Natural killer cell treated with Interleukin-12 subunit alpha and Interleukin-12 subunit beta and Interleukin-15 and Interleukin-18, amount 100 ng/mL, for 72 hours (primary cell): ENCODE measurements around the gene SPATA22. TPM values are rescaled to one million over a fixed set of nuclear protein-coding genes. Genes with fewer than 3 reads are reported as not detected.
"Not testable (repeated sequence)": the region's sequence is repeated elsewhere in the genome, so short reads cannot be mapped to it uniquely, and the experiment has no call there.

Experiments
- ATAC-seq, 2 donors: fragments of 150-1000 bp; cut with Tn5 transposase in 1 of 2; sonication (Bioruptor Pico), chemical (Tn5 transposase) in 1 of 2; 2 replicates each; pipeline ENCODE4 v1.10.0; 2021
- DNase-seq: peaks from one replicate; pipeline ENCODE4 v3.0.0; 2022; ENCODE audit warnings: low spot score
- H3K27ac Mint-ChIP-seq, 2 donors: 1 replicate in 1 of 2; 2 replicates in 1 of 2; pipeline ENCODE4 v1.8.0; 2022; ENCODE audit warnings: mixed read lengths in 2 of 2, mild to moderate bottlenecking in 1 of 2, moderate library complexity in 1 of 2
- H3K27me3 Mint-ChIP-seq, 2 donors: 1 replicate in 1 of 2; 2 replicates in 1 of 2; pipeline ENCODE4 v1.8.0; 2022; ENCODE audit warnings: mixed read lengths in 2 of 2
- H3K36me3 Mint-ChIP-seq: one replicate; pipeline ENCODE4 v1.8.0; 2022; ENCODE audit warnings: mixed read lengths
- H3K4me1 Mint-ChIP-seq, 2 donors: 1 replicate in 1 of 2; 2 replicates in 1 of 2; pipeline ENCODE4 v1.8.0; 2022; ENCODE audit warnings: low read depth in 2 of 2, mixed read lengths in 2 of 2, mild to moderate bottlenecking in 1 of 2
- H3K4me3 Mint-ChIP-seq: one replicate; pipeline ENCODE4 v1.8.0; 2022; ENCODE audit warnings: mixed read lengths
- H3K9me3 Mint-ChIP-seq: 2 replicates; pipeline ENCODE4 v1.8.0; 2022; ENCODE audit warnings: mixed read lengths
- total RNA-seq, 2 donors: library from RNA; stranded (reverse); gene quantifications; one replicate each; pipeline ENCODE4 v1.2.3, GENCODE V29; 2022

SPATA22 gene
- total RNA-seq, 2 donors from 2014 or later = not detected

DNA sequence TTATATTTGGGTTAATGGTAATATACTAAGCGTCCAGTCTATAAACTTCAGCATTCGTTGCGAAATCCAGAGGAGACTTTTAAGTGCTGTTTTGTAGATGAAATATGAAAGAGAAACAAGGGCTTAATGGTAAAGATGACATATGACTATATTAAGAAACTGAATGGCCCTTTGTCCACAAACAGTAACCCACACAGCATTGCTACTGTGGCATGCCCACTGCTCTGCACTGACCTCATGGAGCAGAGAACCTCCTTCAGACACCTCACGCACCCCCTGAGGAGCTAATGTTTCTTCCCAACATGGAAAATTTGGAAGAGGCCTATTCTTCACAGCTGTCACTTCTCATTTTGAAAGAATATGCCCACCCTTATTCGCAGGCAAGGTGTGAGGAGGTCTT lies 30.8 kb upstream of the SPATA22 start:
- peaks cover 2 to 7% of the 10 kb centered on the region in 2 donors for H3K27me3 Mint-ChIP-seq
- ATAC-seq (no peak), DNase-seq (no peak)
- no peaks in the 10 kb centered on the region for H3K36me3 Mint-ChIP-seq
- H3K4me1 Mint-ChIP-seq = no peaks in the 10 kb centered on the region
- H3K4me3 Mint-ChIP-seq = no peak overlapping the region
- no peak overlapping the region for H3K27ac Mint-ChIP-seq
- H3K9me3 Mint-ChIP-seq = no peaks in the 10 kb centered on the region

DNA sequence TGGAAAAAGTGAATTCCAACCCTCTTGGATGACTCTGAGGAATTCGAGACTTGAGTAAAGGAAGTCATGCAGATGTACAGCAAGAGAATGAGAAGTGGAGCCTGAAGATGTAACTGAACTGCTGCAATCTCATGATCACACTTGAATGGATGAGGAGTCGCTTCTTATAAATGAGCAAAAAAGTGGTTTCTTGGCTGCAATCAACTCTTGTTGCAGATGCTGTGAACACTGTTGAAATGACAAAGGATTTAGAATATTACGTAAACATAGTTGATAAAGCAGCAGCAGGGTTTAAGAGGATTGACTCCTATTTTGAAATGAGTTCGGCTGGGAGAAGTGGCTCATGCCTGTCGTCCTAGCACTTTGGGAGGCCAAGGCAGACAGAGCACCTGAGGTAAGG lies 29.7 kb upstream of the SPATA22 start:
- ATAC-seq (no peak), DNase-seq (no peak)
- Mint-ChIP-seq H3K4me1 (no peaks in the 10 kb centered on the region), H3K36me3 (no peaks in the 10 kb centered on the region), H3K4me3 (no peak overlapping the region), H3K27me3 (peaks cover 2 to 9% of the 10 kb centered on the region in 2 donors), H3K9me3 (no peaks in the 10 kb centered on the region), H3K27ac (no peak overlapping the region)

DNA sequence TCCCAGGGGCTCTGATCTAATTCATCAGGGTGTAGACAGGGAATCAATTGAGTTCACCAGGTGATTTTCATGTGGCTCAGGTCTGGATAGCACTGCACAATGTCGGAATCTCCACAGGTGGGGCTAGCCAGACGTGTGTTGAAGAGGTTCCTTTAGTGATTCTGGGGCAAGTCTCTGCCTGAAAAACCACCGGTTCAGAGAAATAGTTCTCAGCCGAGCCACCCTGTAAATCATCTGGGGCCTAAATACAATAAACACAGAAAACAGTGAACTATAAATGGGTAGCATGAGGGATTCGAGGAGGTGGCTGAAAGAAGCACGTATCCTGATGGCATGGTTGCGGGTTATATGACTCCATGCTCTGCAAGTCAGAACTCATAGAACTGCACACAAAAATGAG lies 25.5 kb upstream of the SPATA22 start:
- H3K9me3 Mint-ChIP-seq = no peaks in the 10 kb centered on the region

DNA sequence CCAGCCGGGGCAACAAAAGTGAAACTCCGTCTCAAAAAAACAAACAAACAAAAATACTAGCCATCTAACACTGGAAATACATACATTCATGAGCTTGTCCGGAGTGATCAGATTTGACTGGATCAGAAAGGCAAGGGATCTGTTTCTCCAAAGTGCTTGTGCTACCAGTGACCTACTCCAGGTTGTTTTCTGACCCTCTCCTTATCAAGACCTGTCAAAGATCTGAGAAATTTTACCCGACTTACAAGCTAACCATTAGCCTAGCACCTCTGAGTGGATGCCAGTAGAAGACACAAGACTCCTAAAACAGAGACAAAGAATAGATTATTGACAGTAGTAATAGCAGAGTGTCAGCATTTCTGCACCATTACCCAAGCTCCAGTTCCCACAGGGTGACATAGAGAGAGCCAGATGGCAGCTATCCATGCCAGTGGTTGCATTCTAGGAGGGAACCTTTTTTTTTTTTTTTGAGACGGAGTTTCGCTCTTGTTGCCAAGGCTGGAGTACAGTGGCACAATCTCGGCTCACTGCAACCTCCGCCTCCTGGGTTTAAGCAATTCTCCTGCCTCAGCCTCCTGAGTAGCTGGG lies 14.0 kb upstream of the SPATA22 start:
- no peak overlapping the region for H3K27ac Mint-ChIP-seq
- H3K9me3 Mint-ChIP-seq = no peaks in the 10 kb centered on the region
- peaks cover 21 to 58% of the 10 kb centered on the region in 2 donors for H3K27me3 Mint-ChIP-seq
- no peak overlapping the region for H3K4me3 Mint-ChIP-seq
- ATAC-seq (no peak), DNase-seq (no peak)
- H3K4me1 Mint-ChIP-seq = no peaks in the 10 kb centered on the region
- no peaks in the 10 kb centered on the region for H3K36me3 Mint-ChIP-seq

More for the DNA sequence above, 25.5 kb upstream of the SPATA22 start:
- no peaks in the 10 kb centered on the region for H3K4me1 Mint-ChIP-seq
- ATAC-seq = no peak
- H3K27me3 Mint-ChIP-seq = peaks cover 0 to 28% of the 10 kb centered on the region in 2 donors
- no peak overlapping the region for H3K27ac Mint-ChIP-seq
- H3K4me3 Mint-ChIP-seq = no peak overlapping the region
- no peaks in the 10 kb centered on the region for H3K36me3 Mint-ChIP-seq
- DNase-seq = no peak

DNA sequence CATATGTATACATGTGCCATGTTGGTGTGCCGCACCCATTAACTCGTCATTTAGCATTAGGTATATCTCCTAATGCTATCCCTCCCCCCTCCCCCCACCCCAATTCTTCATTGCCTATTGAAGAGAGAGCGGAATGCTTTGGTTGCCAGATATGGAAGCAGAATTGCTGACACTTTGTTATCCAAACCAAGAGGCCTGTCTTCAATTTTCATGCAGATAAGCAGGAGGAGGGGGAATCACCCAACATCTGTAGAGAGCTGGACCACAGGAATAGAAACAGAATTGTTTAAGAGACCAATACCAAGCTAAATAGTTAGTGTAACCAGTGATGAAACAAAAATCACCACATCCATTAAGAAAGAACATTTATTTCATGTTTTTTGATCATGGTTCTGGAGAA lies 11.2 kb upstream of the SPATA22 start:
- no peaks in the 10 kb centered on the region for H3K9me3 Mint-ChIP-seq
- no peak overlapping the region for H3K27ac Mint-ChIP-seq
- H3K4me1 Mint-ChIP-seq = no peaks in the 10 kb centered on the region
- DNase-seq (no peak), ATAC-seq (no peak)
- peaks cover 16 to 47% of the 10 kb centered on the region in 2 donors for H3K27me3 Mint-ChIP-seq
- H3K4me3 Mint-ChIP-seq = no peak overlapping the region
- no peaks in the 10 kb centered on the region for H3K36me3 Mint-ChIP-seq

DNA sequence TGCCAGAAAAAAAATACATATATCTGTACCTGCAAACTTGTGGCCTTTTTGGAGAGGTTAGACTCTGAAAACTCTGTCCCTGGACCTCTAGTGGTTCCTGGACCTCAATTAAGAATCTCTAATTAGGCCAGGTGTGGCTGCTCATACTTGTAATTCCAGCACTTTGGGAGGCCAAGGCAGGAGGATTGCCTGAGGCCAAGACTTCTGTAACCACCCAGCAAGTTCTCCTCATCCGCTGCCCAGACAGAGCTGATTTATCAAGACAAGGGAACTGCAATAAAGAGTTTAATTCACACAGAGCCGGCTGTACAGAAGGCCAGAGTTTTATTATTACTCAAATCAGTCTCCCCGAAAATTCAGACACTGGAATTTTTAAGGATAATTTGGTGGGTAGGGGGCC lies 8.4 kb upstream of the SPATA22 start:
- no peak overlapping the region for H3K27ac Mint-ChIP-seq
- peaks cover 0 to 4% of the 10 kb centered on the region in 2 donors for H3K4me1 Mint-ChIP-seq
- no peak overlapping the region for H3K4me3 Mint-ChIP-seq
- DNase-seq (no peak), ATAC-seq (no peak)
- H3K27me3 Mint-ChIP-seq = peaks cover 12 to 21% of the 10 kb centered on the region in 2 donors
- H3K36me3 Mint-ChIP-seq = no peaks in the 10 kb centered on the region
- no peaks in the 10 kb centered on the region for H3K9me3 Mint-ChIP-seq

DNA sequence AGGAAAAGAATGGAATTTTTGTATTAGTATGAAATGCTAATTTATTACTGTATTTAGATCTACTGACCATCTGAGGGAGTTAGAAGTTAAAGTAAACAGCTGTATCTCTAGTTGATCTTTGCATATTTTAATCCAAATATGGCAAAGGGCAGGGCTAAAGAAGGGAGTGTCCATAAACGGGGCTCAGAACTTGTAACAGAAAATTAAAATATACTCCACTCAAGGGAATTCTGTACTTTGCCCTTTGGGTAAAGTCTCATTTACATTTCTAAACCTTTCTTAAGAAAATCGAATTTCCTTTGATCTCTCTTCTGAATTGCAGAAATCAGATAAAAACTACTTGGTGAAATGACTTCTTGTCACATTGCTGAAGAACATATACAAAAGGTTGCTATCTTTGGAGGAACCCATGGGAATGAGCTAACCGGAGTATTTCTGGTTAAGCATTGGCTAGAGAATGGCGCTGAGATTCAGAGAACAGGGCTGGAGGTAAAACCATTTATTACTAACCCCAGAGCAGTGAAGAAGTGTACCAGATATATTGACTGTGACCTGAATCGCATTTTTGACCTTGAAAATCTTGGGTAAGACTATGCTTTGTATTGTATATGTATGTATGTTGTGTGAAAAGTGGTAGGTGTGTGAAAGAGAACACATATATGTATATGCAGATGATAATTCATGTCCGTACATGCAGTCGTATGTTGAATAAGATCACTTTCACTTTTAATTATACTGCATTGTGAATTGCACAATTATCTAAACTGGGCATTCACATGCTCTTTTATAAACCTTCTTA lies 4.4 kb upstream of the SPATA22 start, which contains the start of gene ASPA:
Gene ASPA, plus strand, starts transcription at position 186 of the 799 bp plus-strand sequence. Its CDS starts 163 bp downstream, at position 349.
- no peak within 1 kb of the TSS for H3K27ac Mint-ChIP-seq
- DNase-seq (no peak), ATAC-seq (no peak)
- peaks cover 0 to 4% of the 10 kb centered on the region in 2 donors for H3K4me1 Mint-ChIP-seq
- no peaks in the 10 kb centered on the region for H3K36me3 Mint-ChIP-seq
- H3K4me3 Mint-ChIP-seq = peak within 1 kb of the TSS; percentile 13
- H3K9me3 Mint-ChIP-seq = no peaks in the 10 kb centered on the region
- H3K27me3 Mint-ChIP-seq = peaks cover 5 to 9% of the 10 kb centered on the region in 2 donors

DNA sequence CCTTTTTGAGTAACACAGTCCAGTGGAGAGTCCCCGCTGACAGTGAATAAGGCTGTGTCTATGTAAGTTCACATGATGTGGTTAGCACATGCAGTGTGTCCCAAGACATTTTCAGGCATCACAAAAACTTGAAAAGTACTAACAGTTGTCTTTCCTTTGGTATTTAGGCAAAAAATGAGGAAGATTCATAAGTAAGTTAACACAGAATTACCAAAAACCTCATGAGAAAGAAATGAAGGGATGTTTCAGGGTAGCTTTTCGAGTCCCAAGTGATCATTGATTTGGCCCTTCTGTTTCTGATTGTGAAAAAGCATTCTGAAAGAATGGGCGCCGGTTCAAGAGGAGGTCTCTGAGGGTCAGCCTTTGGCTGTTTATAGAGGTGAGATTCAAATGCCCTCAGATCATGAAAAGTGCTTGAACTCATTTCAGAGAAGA lies 3.6 kb upstream of the SPATA22 start:
- Mint-ChIP-seq H3K27me3 (peaks cover 5 to 9% of the 10 kb centered on the region in 2 donors), H3K4me3 (no peak overlapping the region), H3K4me1 (peaks cover 0 to 4% of the 10 kb centered on the region in 2 donors), H3K27ac (no peak overlapping the region), H3K36me3 (no peaks in the 10 kb centered on the region), H3K9me3 (no peaks in the 10 kb centered on the region)
- DNase-seq (no peak), ATAC-seq (no peak)

DNA sequence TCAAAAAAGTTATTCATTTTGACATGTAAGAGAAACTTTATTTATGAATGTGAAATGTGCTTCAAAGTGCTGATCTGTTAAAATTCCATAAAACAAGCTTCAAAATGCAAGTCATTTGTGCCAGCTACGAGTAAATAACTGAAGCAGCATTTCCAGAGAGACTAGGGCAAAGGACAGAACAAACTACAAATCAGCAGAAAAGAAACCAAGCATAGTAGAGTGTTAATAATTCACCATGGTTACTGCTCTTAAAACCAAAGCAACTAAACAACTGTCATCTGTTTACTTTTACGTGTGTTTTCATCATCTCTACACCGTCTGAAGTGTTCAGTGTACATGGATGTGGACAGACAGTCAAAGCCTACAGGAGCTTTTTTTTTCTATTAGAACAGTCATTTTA lies 2.6 kb upstream of the SPATA22 start:
- Mint-ChIP-seq H3K4me3 (no peak overlapping the region), H3K4me1 (peaks cover 0 to 4% of the 10 kb centered on the region in 2 donors), H3K27me3 (peaks cover 7 to 9% of the 10 kb centered on the region in 2 donors), H3K9me3 (no peaks in the 10 kb centered on the region), H3K27ac (no peak overlapping the region), H3K36me3 (no peaks in the 10 kb centered on the region)
- DNase-seq = no peak
- ATAC-seq = no peak

DNA sequence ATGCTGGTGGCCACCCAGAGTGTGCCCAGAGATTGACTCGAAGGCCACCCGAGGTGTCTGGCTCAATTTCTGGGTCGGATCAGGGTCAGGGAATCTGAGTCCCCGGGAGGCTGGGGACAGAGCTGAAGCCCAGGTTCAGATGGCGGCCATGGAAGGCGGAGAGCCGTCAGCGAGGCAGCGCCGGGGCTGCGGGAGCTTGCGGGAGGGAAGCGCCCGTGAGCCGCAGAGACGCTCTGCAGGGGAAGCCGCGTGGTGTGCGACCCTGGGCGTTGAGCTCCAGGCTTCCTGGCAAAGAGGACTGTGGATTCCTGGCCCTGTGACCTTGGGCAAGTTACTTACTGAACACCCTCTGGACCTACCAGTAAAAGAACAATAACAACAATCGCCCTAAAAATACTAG lies 518 bp upstream of the SPATA22 start:
- Mint-ChIP-seq H3K27ac (no peak overlapping the region), H3K27me3 (peaks cover 0 to 2% of the 10 kb centered on the region in 2 donors), H3K9me3 (no peaks in the 10 kb centered on the region), H3K36me3 (no peaks in the 10 kb centered on the region), H3K4me1 (peaks cover 0 to 4% of the 10 kb centered on the region in 2 donors), H3K4me3 (no peak overlapping the region)
- ATAC-seq = no peak
- DNase-seq = no peak

DNA sequence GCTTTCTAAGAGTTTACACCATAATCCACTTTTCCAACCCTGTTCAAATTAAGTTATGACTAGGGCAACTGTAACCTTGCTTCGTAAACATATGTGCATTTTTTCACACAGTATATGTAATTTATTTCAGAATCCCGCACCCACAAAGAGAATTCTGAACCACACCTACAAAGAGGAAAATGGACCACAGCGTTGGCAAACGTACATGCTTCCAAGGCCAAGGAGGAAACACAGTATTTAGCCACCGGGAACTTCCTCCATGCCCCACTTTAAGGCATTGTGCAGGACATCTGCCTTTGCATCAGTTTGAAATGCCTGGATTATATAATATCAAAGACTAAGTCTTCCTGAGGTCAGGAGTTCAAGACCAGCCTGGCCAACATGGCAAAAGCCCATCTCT lies 2.1 kb downstream of the SPATA22 start:
- H3K9me3 Mint-ChIP-seq = no peaks in the 10 kb centered on the region
- no peak for DNase-seq
- no peak overlapping the region for H3K4me3 Mint-ChIP-seq
- no peaks in the 10 kb centered on the region for H3K4me1 Mint-ChIP-seq
- ATAC-seq = no peak
- peaks cover 0 to 2% of the 10 kb centered on the region in 2 donors for H3K27me3 Mint-ChIP-seq
- H3K36me3 Mint-ChIP-seq = no peaks in the 10 kb centered on the region
- H3K27ac Mint-ChIP-seq = no peak overlapping the region

DNA sequence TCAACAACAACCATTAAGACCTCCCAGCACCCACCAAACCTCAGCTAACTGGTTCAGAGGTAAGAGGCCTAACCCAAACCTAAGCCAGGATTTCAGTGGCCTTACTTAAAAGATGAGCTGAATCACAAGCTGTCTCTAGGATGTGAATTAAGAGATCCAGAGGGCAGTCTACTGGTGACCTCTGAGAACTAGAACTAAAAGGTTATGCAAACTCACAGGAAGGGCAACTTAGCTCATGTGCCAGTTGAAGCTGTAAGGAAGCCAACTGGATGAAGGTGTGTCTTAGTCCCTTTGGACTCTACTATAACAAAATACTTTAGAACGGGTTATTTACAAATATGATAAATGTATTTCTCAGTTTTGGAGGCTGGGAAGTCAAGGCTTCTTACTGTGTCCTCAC lies 5.3 kb downstream of the SPATA22 start:
- not testable (repeated sequence) for DNase-seq, H3K4me3 Mint-ChIP-seq, H3K27ac Mint-ChIP-seq, H3K4me1 Mint-ChIP-seq, H3K9me3 Mint-ChIP-seq, H3K36me3 Mint-ChIP-seq, ATAC-seq, H3K27me3 Mint-ChIP-seq

DNA sequence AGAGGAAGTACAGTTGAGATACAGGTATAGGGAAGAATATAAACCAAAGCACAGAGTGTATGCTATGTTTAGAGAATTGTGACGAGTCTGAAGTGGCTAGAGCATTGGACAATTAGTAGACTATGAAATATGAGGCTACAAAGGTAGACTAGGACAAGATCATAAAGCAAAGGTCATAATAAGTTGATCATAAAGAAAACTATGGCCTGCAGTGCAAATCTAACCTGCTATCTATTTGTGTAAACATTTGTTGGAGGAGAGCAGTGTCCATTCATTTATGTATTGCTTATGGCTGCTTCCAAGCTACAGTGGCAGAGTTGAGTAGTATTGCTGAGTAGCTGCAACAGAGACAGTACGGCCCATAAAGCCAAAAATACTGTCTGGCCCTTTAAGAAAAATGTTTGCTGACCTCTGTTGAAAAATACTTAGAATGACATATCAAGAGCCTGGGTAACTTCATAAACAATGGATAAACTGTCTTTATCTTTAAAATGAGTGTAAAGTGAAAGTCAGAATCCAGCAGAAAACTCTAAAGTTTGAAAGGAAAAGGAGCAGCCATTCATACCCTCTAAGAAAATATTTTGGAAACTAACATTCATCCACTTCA lies 23.5 kb downstream of the SPATA22 start:
- DNase-seq = no peak
- no peak for ATAC-seq
- Mint-ChIP-seq H3K9me3 (no peaks in the 10 kb centered on the region), H3K4me1 (peaks cover 0 to 3% of the 10 kb centered on the region in 2 donors), H3K36me3 (no peaks in the 10 kb centered on the region), H3K27ac (no peak overlapping the region), H3K4me3 (no peak overlapping the region), H3K27me3 (peaks cover 2 to 35% of the 10 kb centered on the region in 2 donors)

DNA sequence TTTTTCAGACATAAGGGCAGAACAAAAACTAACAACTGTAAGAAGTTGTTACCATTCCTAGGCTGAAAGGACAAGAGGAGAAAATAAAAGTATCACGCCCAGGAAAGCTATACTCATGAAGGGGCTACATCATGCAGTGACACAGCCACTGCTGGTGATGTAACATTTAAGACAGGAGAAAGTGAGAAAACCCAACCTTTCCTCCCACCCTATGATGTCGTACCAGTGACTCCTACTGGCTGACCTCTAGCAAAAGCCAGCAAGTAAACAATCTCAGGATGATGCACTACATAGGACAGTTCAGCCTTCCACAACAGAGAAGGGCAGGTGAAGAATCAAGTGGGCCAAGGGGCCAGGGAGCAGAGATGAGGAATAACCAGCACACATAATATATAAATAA lies 24.0 kb downstream of the SPATA22 start:
- H3K27ac Mint-ChIP-seq = no peak overlapping the region
- no peak overlapping the region for H3K4me3 Mint-ChIP-seq
- ATAC-seq (peak; percentile 54 to 73), DNase-seq (no peak)
- peaks cover 0 to 3% of the 10 kb centered on the region in 2 donors for H3K4me1 Mint-ChIP-seq
- H3K36me3 Mint-ChIP-seq = no peaks in the 10 kb centered on the region
- H3K9me3 Mint-ChIP-seq = no peaks in the 10 kb centered on the region
- peaks cover 4 to 36% of the 10 kb centered on the region in 2 donors for H3K27me3 Mint-ChIP-seq
